ENCODE results near the gene SLC12A7.
"Not testable (repeated sequence)": the region's sequence is repeated elsewhere in the genome, so short reads cannot be mapped to it uniquely, and the experiment has no call there.

SLC12A7 gene

DNA sequence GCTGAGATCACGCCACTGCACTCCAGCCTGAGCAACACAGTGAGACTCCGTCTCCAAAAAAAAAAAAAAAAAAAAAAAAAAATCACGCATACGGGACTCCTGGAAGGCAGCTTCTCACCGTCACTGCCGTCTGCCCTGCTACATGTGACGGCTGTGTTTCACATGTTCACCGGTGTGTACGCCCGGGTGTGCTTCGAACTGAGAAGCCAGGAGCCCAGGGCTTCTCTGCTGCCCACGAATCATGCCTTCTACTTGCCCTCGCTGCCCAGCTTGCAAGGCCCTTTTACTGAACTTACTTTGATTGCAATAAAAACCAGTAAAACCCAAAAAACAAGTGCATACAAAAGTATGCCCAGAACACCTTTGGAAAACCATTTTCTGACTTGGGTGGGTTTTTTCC is 109.0 kb downstream of the SLC12A7 start:
- no peak for DNase-seq

- DNase-seq = no peak
These were observed 109.7 kb downstream of the SLC12A7 start for GRCh38 chr5:1002271-1002546.

- no peak for DNase-seq
These were observed 110.2 kb downstream of the SLC12A7 start for GRCh38 chr5:1001406-1002270.

DNA sequence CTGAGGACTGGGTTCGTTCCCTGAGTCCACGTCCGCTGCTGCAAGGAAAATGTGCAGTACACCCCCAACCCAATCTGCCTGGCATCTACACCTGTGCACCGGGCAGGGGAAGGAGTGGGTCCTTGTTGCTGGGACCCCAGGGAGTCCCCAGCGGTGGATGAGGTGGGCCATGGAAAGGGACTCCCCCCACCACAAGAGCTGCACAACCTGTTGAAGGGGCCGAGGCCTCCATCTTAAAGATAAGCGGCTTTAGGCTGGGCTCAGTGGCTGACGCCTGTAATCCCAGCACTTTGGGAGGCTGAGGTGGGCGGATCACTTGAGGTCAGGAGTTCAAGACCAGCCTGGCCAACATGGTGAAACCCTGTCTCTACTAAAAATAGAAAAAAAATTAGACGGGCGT is 111.0 kb downstream of the SLC12A7 start:
- DNase-seq = not testable (repeated sequence)

Measured in midbrain (tissue), 1 donor.